Measurements from ENCODE around the gene U2AF1.
"Not testable (repeated sequence)": the region's sequence is repeated elsewhere in the genome, so short reads cannot be mapped to it uniquely, and the experiment has no call there.

GRCh38 chr21:43043291-43043690 is 64.1 kb downstream of the U2AF1 start:
- TF ChIP-seq CTCF (optimal IDR thresholded peaks at IDR 0.05 in 1 of 3, IDR thresholded peaks at IDR 0.05 in 1 of 3, conservative IDR thresholded peaks at IDR 0.05 in 1 of 3; ENCODE audit: extremely low read depth in 1 of 3, insufficient read depth in 2 of 3, low read length in 3 of 3); EZH2 (IDR thresholded peaks at IDR 0.05; ENCODE audit: low read length): not testable (repeated sequence)

Data from keratinocyte (primary cell).